Heart left ventricle (tissue), 16 donors: Measurements from ENCODE around the gene PTPRH. TPM values are rescaled to one million over a fixed set of nuclear protein-coding genes. Genes with fewer than 3 reads are reported as not detected.
A peak's percentile ranks its signal among the peaks of the same experiment; 100 is the strongest.

Experiments used
- ATAC-seq, 4 donors: fragments of 200-7000 bp; cut with Tn5 transposase; one replicate each; pipeline ENCODE4 v1.9.1; 2020 to 2022; ENCODE audit warnings: moderate library complexity in 4 of 4, mild to moderate bottlenecking in 3 of 4, moderate number of reproducible peaks in 1 of 4
- DNase-seq, 5 donors: peaks; one replicate each; pipeline ENCODE4 v3.0.0-alpha.2; 2020
- H3K27ac ChIP-seq, 12 donors: fragments of 200-600 bp; sonication (generic) in 4 of 12; one replicate each; pipeline versions ENCODE4 v1.5.0 to v1.8.0; 2016 to 2022; ENCODE audit warnings: mild to moderate bottlenecking in 2 of 12
- H3K27me3 ChIP-seq, 9 donors: fragments of 200-600 bp; sonication (generic) in 2 of 9; one replicate each; pipeline versions ENCODE4 v1.5.1 to v1.8.0; 2016 to 2022; ENCODE audit warnings: mild to moderate bottlenecking in 3 of 9
- H3K36me3 ChIP-seq, 9 donors: fragments of 200-600 bp; sonication (generic) in 2 of 9; one replicate each; pipeline versions ENCODE4 v1.5.0 to v1.8.0; 2018 to 2022; ENCODE audit warnings: mild to moderate bottlenecking in 2 of 9
- H3K4me1 ChIP-seq, 12 donors: fragments of 200-600 bp; sonication (generic) in 4 of 12; one replicate each; pipeline versions ENCODE4 v1.5.0 to v1.8.0; 2016 to 2022; ENCODE audit warnings: mild to moderate bottlenecking in 3 of 12
- H3K4me3 ChIP-seq, 12 donors: fragments of 200-600 bp; sonication (generic) in 4 of 12; one replicate each; pipeline versions ENCODE4 v1.5.0 to v1.8.0; 2017 to 2022; ENCODE audit warnings: mild to moderate bottlenecking in 9 of 12, moderate library complexity in 4 of 12
- H3K9me3 ChIP-seq, 12 donors: fragments of 200-600 bp; sonication (generic) in 4 of 12; one replicate each; pipeline versions ENCODE4 v1.5.0 to v1.8.0; 2016 to 2022; ENCODE audit warnings: mild to moderate bottlenecking in 1 of 12
- POLR2A ChIP-seq, 2 donors: fragments of 450-650 bp; IDR thresholded peaks; one replicate each; pipeline ENCODE4 v1.6.1; 2017; ENCODE audit warnings: antibody characterized with exemption in 2 of 2, mild to moderate bottlenecking in 2 of 2, moderate library complexity in 2 of 2
- WGBS, 4 donors: extraction: QIAGEN DNeasy Blood & Tissue Kit in 2 of 4; methylation state at CpG; one replicate each; pipeline versions ENCODE4 v1.1.5 to v1.1.7; 2013 to 2018; 5-methylcytosine and 5-hydroxymethylcytosine counted together
- intact Hi-C, 10 donors: fragments of 100-400 bp; cut with DNase I; formaldehyde crosslinking; loops; one replicate each; pipeline versions ENCODE4 v1.11.1 to v1.14.2; 2022
- polyA plus RNA-seq, 2 donors: library from polyadenylated mRNA; stranded (reverse); fragments of 200-250 nt; gene quantifications; one replicate each; pipeline ENCODE4 v1.2.3, GENCODE V29; 2013
- total RNA-seq, 9 donors: library from RNA; depleted of rRNA in 2 of 9; stranded (reverse); fragments of >200 nt in 2 of 9; fragmentation: NEBNext Ultra II Directional in 3 of 9; extraction: Animal tissue kit (Norgen Biotek cat#: 25700) in 3 of 9; gene quantifications; one replicate each; pipeline versions ENCODE4 v1.1.0 to v1.2.4, GENCODE V29; 2016 to 2023
- TF ChIP-seq, protein P1 (sequence below), 12 donors: fragments of 200-600 bp; sonication (generic) in 4 of 12; IDR thresholded peaks; one replicate each; pipeline versions ENCODE4 v1.5.0 to v1.8.0; 2018 to 2022; ENCODE audit warnings: antibody characterized with exemption in 12 of 12, mild to moderate bottlenecking in 5 of 12
- donor health status: ischemic (EF 13 %, LVEDD 7.1; RV severe dilation, severe dysfunction).
- donor health status: healthy with polysubstance abuse.
- donor health status: DM: no; HTN: yes; CAD: no.
- donor health status: DM: no; HTN: no; CAD: no.
- donor health status: ischemic (EF 25% LVEDD 6.9; RV normal size, moderate dysfunction).
- donor health status: ischemic (EF 25% LVEDD 5.7; RV mildly dilated, moderate dysfunction).
- donor health status: healthy.
- donor health status: DM: yes; HTN: yes; CAD: no.
- donor health status: ischemic (EF 35%, LVEDD 5.7; RV mildly dilated, moderate dysfunction).
- donor health status: nonischemic (EF 11% LVEDD 7.7; RV severe dilation, severe dysfunction).
- donor health status: DM: yes; HTN: yes; CAD: no.
- donor health status: PGD.
- donor health status: ischemic (EF 29% LVEDD 5.4; RV normal size, mild dysfunction).
- donor health status: nonischemic (EF 23%, LVEDD 6.1; RV moderate dilation, normal function).

Gene PTPRH
- total and polyA plus RNA-seq, 11 donors: 0.75 to 11.4 (median 2.3) TPM

DNA sequence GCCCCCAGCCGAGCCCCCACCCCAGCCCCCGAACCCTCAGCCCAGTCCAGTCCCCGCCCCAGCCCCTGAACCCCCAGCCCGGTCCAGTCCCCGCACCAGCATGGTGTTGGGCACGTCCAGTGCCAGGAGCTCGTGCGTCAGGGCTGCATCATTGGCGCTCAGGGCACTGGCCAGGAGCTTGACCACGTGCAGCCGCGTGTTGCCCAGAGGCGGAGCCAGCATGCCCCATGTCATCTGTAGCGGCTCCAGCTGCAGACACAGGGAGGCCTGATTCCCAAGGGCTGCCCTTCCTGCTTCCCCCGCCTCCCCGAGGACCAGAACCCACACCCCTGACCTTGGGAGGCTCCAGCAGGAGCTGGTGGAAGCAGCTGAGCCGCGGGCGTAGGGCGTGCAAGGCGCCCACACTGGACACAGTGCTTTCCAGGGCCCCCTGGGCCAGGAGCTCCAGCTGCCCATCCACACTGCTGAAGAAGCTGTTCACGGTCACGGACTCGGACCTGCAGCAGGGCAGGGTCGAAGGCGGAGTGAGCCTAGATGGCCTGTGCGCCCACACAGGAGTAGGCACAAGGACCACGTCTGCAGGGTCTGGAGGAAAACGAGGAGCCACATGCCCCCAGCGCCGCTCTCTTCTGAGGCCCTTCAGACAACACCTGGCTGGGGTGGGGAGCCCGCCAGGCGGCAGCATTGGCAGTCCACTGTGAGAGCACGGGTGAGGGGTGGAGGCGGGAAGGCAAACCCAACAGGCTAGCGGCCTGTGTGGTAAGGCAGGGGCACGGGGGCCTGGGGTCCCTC lies 32.0 kb upstream of the PTPRH start:
- 92 to 95% (median 94%) methylated on average over 10 to 37 of the region's 37 CpGs for WGBS, 4 donors
- H3K9me3 ChIP-seq: no peaks in the 10 kb centered on the region

DNA sequence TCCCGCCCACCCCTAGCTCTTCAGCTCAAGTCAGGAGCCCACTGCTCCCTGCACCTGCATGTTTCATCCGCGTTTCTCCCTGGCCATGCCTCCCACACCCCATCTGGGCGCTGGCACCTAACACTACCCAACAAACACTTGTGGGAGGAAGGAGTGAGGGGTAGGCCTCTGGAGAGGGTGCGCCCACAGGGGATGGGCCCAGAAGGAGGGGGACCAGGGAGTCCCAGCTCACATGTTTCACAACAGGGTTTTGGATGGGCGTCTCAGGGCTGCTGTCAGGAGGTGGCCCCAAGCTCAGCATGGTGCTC lies 31.4 kb upstream of the PTPRH start:
- peaks cover 12 to 100% (median 95%) of the 10 kb centered on the region in 9 donors for H3K36me3 ChIP-seq
- no peaks in the 10 kb centered on the region for H3K4me1 ChIP-seq
- TF ChIP-seq, protein P1, sequence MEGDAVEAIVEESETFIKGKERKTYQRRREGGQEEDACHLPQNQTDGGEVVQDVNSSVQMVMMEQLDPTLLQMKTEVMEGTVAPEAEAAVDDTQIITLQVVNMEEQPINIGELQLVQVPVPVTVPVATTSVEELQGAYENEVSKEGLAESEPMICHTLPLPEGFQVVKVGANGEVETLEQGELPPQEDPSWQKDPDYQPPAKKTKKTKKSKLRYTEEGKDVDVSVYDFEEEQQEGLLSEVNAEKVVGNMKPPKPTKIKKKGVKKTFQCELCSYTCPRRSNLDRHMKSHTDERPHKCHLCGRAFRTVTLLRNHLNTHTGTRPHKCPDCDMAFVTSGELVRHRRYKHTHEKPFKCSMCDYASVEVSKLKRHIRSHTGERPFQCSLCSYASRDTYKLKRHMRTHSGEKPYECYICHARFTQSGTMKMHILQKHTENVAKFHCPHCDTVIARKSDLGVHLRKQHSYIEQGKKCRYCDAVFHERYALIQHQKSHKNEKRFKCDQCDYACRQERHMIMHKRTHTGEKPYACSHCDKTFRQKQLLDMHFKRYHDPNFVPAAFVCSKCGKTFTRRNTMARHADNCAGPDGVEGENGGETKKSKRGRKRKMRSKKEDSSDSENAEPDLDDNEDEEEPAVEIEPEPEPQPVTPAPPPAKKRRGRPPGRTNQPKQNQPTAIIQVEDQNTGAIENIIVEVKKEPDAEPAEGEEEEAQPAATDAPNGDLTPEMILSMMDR (IDR thresholded peaks at IDR 0.05): no peak
- TF ChIP-seq POLR2A (IDR thresholded peaks at IDR 0.05): no peak
- ATAC-seq (no peak), DNase-seq (peak in 2 of 5 donors; percentile 11 to 29)
- H3K9me3 ChIP-seq: no peaks in the 10 kb centered on the region
- no peak overlapping the region for H3K27ac ChIP-seq
- intact Hi-C loops: no loop called here
- no peak overlapping the region for H3K4me3 ChIP-seq
- 90 to 99% (median 94%) methylated on average over 6 of the region's 6 CpGs for WGBS, 4 donors
- no peaks in the 10 kb centered on the region for H3K27me3 ChIP-seq

More for the DNA sequence above, 32.0 kb upstream of the PTPRH start:
- H3K4me1 ChIP-seq: no peaks in the 10 kb centered on the region
- peak in 1 of 4 donors; percentile 6 for ATAC-seq
- no peak for TF ChIP-seq POLR2A (IDR thresholded peaks at IDR 0.05)
- TF ChIP-seq, protein P1 (IDR thresholded peaks at IDR 0.05): no peak
- intact Hi-C loops: no loop called here
- no peak overlapping the region for H3K4me3 ChIP-seq
- no peak overlapping the region for H3K27ac ChIP-seq
- no peaks in the 10 kb centered on the region for H3K27me3 ChIP-seq
- peaks cover 12 to 100% (median 94%) of the 10 kb centered on the region in 9 donors for H3K36me3 ChIP-seq
- peak in 1 of 5 donors; percentile 21 for DNase-seq

DNA sequence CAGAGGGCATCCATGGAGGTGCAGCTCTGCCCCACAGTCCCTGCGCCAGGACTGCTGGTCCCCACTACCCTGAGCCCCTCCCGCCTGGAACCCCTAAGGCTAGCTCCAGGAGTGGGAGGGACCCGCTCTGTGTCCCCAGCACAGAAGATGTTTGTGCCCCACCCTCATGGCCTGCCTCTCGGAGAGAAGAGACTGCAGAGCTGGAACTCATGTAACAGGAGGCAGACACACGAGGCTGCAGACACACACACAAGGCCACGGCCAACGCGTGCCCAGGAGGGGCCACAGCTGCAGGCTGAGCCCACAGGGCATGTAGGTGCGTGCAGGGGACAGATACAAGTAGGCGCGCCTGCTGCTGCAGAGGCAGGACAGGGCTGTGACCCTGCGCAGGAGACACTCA lies 29.7 kb upstream of the PTPRH start:
- TF ChIP-seq, protein P1 (IDR thresholded peaks at IDR 0.05): no peak
- TF ChIP-seq POLR2A (IDR thresholded peaks at IDR 0.05): no peak
- Histone ChIP-seq H3K4me3 (no peak overlapping the region), H3K36me3 (peaks cover 12 to 97% (median 93%) of the 10 kb centered on the region in 9 donors), H3K4me1 (no peaks in the 10 kb centered on the region), H3K9me3 (no peaks in the 10 kb centered on the region), H3K27ac (no peak overlapping the region), H3K27me3 (no peaks in the 10 kb centered on the region)
- intact Hi-C loops: no loop called here
- 94 to 100% (median 96%) methylated on average over 3 to 12 of the region's 12 CpGs for WGBS, 4 donors
- ATAC-seq: no peak
- peak in 1 of 5 donors; percentile 22 for DNase-seq

GRCh38 chr19:55238030-55238429 lies 28.7 kb upstream of the PTPRH start:
- no peaks in the 10 kb centered on the region for H3K4me1 ChIP-seq
- H3K4me3 ChIP-seq: no peak overlapping the region
- peaks cover 12 to 97% (median 93%) of the 10 kb centered on the region in 9 donors for H3K36me3 ChIP-seq
- TF ChIP-seq POLR2A (IDR thresholded peaks at IDR 0.05): no peak
- TF ChIP-seq, protein P1 (IDR thresholded peaks at IDR 0.05): no peak
- no peak for ATAC-seq
- intact Hi-C loops: no loop called here
- DNase-seq: no peak
- whole genome bisulfite sequencing, 4 donors: 91 to 94% (median 92%) methylated on average over 8 of the region's 8 CpGs
- H3K27ac ChIP-seq: no peak overlapping the region
- H3K9me3 ChIP-seq: no peaks in the 10 kb centered on the region
- H3K27me3 ChIP-seq: no peaks in the 10 kb centered on the region
